Epithelial cell of esophagus (primary cell): Measurements from ENCODE around the gene FRMD8.

Experiments used
- DNase-seq: peaks from one replicate; pipeline ENCODE4 v3.0.0; 2010; ENCODE audit warnings: low read depth
- H3K4me3 ChIP-seq: 2 replicates; pipeline ENCODE4 v1.5.1; 2011; ENCODE audit warnings: mild to moderate bottlenecking, low read length, control low read depth
- TF ChIP-seq, protein P1 (sequence below): IDR thresholded peaks from 2 replicates; pipeline ENCODE4 v1.5.1; 2011; ENCODE audit warnings: low read depth, mild to moderate bottlenecking, low read length, control low read depth, inconsistent platforms; ENCODE audit not compliant: insufficient read depth; ENCODE audit errors: missing control alignments

The FRMD8 gene

DNA sequence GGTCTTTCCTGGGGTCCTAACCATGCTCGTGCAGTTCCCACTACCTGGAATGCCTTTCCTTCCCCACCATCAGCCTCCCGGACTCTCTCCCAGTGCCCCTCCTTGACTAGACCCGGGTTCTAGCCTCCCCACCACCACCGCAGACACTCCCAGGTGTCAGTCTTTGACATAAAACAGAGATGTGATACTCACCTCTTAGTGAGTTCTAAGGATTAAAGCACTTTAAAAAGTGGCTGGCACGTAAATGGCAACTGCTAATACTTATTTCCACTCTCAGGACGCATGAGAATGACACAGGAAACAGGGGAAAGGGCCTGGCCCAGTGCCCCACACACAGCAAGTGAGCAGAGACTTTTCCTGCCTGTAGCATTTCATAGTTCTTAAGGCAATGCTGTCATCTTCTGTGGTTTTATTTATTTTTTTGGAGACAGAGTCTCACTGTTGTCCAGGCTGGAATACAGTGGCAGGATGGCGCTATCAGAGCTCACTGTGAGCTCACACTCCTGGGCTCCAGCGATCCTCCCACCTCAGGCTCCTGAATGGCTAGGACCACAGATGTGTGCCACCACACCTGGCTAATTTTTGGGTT is 2.0 kb upstream of the FRMD8 start:
- H3K4me3 ChIP-seq, result no peak overlapping the region
- no peak for DNase-seq
- TF ChIP-seq, protein P1, sequence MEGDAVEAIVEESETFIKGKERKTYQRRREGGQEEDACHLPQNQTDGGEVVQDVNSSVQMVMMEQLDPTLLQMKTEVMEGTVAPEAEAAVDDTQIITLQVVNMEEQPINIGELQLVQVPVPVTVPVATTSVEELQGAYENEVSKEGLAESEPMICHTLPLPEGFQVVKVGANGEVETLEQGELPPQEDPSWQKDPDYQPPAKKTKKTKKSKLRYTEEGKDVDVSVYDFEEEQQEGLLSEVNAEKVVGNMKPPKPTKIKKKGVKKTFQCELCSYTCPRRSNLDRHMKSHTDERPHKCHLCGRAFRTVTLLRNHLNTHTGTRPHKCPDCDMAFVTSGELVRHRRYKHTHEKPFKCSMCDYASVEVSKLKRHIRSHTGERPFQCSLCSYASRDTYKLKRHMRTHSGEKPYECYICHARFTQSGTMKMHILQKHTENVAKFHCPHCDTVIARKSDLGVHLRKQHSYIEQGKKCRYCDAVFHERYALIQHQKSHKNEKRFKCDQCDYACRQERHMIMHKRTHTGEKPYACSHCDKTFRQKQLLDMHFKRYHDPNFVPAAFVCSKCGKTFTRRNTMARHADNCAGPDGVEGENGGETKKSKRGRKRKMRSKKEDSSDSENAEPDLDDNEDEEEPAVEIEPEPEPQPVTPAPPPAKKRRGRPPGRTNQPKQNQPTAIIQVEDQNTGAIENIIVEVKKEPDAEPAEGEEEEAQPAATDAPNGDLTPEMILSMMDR, result no peak

DNA sequence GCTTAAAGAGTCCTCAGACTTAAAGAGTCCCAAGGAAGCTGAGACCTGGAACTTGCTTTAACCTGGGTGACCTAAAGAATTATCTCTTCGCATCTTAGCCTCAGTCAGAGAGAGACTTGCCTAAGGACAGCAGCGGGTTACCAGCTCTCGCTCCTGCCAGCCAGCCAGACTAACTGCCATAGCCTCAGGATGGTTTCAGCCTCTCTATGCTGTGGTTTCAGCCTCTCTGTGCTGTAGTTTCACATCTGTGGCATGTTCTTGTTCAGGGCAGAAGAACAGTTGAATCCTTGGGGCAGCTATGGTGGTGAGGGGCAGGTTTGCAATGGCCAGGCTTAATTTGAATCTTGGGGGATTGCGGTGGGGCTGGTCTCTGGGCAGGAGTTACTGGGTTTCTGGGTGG is 2.3 kb downstream of the FRMD8 start:
- DNase-seq, result no peak
- TF ChIP-seq, protein P1, result no peak
- peak overlapping the region; percentile 96 for H3K4me3 ChIP-seq

GRCh38 chr11:65389294-65389980 is 3.0 kb downstream of the FRMD8 start:
- DNase-seq, result no peak
- TF ChIP-seq, protein P1, result no peak
- H3K4me3 ChIP-seq, result peak overlapping the region; percentile 96

- TF ChIP-seq, protein P1, result no peak
- DNase-seq, result no peak
- H3K4me3 ChIP-seq, result peak overlapping the region; percentile 96
Observed at GRCh38 chr11:65390099-65390941, 3.9 kb downstream of the FRMD8 start.

- H3K4me3 ChIP-seq, result peak overlapping the region; percentile 96
- DNase-seq, result no peak
- TF ChIP-seq, protein P1, result no peak
Observed at GRCh38 chr11:65390996-65391395, 4.6 kb downstream of the FRMD8 start.

- no peak for DNase-seq
- TF ChIP-seq, protein P1, result no peak
Observed at GRCh38 chr11:65392186-65392829, 5.9 kb downstream of the FRMD8 start.

More at GRCh38 chr11:65392186-65392829, 5.9 kb downstream of the FRMD8 start:
- no peak overlapping the region for H3K4me3 ChIP-seq
